HepG2 (cell line): ENCODE results near the gene FITM1. TPM values are rescaled to one million over a fixed set of nuclear protein-coding genes. Genes with fewer than 3 reads are reported as not detected.

Experiments used
- DMTF1 ChIP-seq: sonication (generic); formaldehyde crosslinking; IDR thresholded peaks from 2 replicates; pipeline ENCODE4 v1.4.0; 2020; ENCODE audit warnings: mild to moderate bottlenecking, missing genetic modification reagents
- HNRNPK ChIP-seq: fragments of 200-400 bp; formaldehyde crosslinking; IDR thresholded peaks from 2 replicates; pipeline ENCODE4 v1.6.1; 2018; ENCODE audit warnings: low read length, low read depth, moderate library complexity, mild to moderate bottlenecking; ENCODE audit not compliant: poor library complexity, severe bottlenecking
- MEIS1 ChIP-seq: sonication (generic); formaldehyde crosslinking; IDR thresholded peaks from 2 replicates; pipeline ENCODE4 v1.9.0; 2021; ENCODE audit warnings: mild to moderate bottlenecking, missing genetic modification reagents, moderate library complexity, borderline replicate concordance
- NFKBIZ ChIP-seq: IDR thresholded peaks from 2 replicates; pipeline ENCODE4 v1.6.1; 2018; ENCODE audit warnings: missing genetic modification reagents, missing compliant biosample characterization
- NR2C2 ChIP-seq: sonication (generic); formaldehyde crosslinking; IDR thresholded peaks from 2 replicates; pipeline ENCODE4 v1.4.0; 2020; ENCODE audit warnings: missing genetic modification reagents, mild to moderate bottlenecking, moderate library complexity, borderline replicate concordance
- RAD51 ChIP-seq: fragments of 450-650 bp; IDR thresholded peaks from 2 replicates; pipeline ENCODE4 v1.6.1; 2016; ENCODE audit warnings: borderline replicate concordance
- TBP ChIP-seq: sonication (generic); formaldehyde crosslinking; IDR thresholded peaks from 2 replicates; pipeline ENCODE4 v1.5.0; 2020; ENCODE audit warnings: missing genetic modification reagents
- TP53 ChIP-seq: sonication (generic); formaldehyde crosslinking; conservative IDR thresholded peaks from 2 replicates; pipeline ENCODE4 v1.4.0; 2020; ENCODE audit warnings: missing genetic modification reagents
- U2AF1 ChIP-seq: fragments of 200-400 bp; formaldehyde crosslinking; optimal IDR thresholded peaks from 2 replicates; pipeline ENCODE3; 2017; ENCODE audit warnings: mild to moderate bottlenecking, low read depth, low read length
- ZMYM4 ChIP-seq: sonication (generic); formaldehyde crosslinking; IDR thresholded peaks from 2 replicates; pipeline ENCODE4 v1.8.1; 2023; ENCODE audit warnings: mild to moderate bottlenecking, missing genetic modification reagents
- ZNF296 ChIP-seq: sonication (generic); formaldehyde crosslinking; conservative IDR thresholded peaks from 2 replicates; pipeline ENCODE4 v1.5.0; 2020; ENCODE audit warnings: mild to moderate bottlenecking, missing genetic modification reagents
- polyA plus RNA-seq, 8 experiments: library from polyadenylated mRNA; depleted of rRNA in 3 of 8; stranded (reverse) in 7 of 8; unstranded in 1 of 8; fragments of >200 nt; fragmentation: Illumina TruSeq in 4 of 8; extraction: Trizol in 4 of 8; gene quantifications; 2 replicates each; pipeline versions ENCODE4 v1.2.1 to v1.2.3, GENCODE V29; 2011 to 2016; ENCODE audit warnings: low read depth in 4 of 8, missing spikeins in 1 of 8, mixed read lengths in 1 of 8; ENCODE audit not compliant: insufficient read depth in 1 of 8
- total RNA-seq, 5 experiments: library from RNA; depleted of rRNA; stranded (reverse); fragments of >200 nt; fragmentation: Illumina TruSeq; extraction: Trizol; gene quantifications; 2 replicates each; pipeline ENCODE4 v1.2.3, GENCODE V29; 2016; ENCODE audit warnings: low read depth in 1 of 5
- TF ChIP-seq, protein P1 (sequence below): sonication (generic); formaldehyde crosslinking; conservative IDR thresholded peaks from 2 replicates; pipeline ENCODE4 v1.4.0; 2020; ENCODE audit warnings: mild to moderate bottlenecking, missing genetic modification reagents, moderate library complexity
- TF ChIP-seq, protein P2 (sequence below): sonication (generic); formaldehyde crosslinking; IDR thresholded peaks from 2 replicates; pipeline ENCODE4 v1.9.0; 2021; ENCODE audit warnings: mild to moderate bottlenecking, missing genetic modification reagents
- TF ChIP-seq, protein P3 (sequence below): sonication (generic); formaldehyde crosslinking; IDR thresholded peaks from 2 replicates; pipeline ENCODE4 v1.4.0; 2020; ENCODE audit warnings: missing genetic modification reagents

FITM1 gene
- total and polyA plus RNA-seq, 2 of the 13 experiments (the other 11 are each of a cell fraction or from before 2014, with no cell fraction given) = 2.7 to 5.8 TPM

DNA sequence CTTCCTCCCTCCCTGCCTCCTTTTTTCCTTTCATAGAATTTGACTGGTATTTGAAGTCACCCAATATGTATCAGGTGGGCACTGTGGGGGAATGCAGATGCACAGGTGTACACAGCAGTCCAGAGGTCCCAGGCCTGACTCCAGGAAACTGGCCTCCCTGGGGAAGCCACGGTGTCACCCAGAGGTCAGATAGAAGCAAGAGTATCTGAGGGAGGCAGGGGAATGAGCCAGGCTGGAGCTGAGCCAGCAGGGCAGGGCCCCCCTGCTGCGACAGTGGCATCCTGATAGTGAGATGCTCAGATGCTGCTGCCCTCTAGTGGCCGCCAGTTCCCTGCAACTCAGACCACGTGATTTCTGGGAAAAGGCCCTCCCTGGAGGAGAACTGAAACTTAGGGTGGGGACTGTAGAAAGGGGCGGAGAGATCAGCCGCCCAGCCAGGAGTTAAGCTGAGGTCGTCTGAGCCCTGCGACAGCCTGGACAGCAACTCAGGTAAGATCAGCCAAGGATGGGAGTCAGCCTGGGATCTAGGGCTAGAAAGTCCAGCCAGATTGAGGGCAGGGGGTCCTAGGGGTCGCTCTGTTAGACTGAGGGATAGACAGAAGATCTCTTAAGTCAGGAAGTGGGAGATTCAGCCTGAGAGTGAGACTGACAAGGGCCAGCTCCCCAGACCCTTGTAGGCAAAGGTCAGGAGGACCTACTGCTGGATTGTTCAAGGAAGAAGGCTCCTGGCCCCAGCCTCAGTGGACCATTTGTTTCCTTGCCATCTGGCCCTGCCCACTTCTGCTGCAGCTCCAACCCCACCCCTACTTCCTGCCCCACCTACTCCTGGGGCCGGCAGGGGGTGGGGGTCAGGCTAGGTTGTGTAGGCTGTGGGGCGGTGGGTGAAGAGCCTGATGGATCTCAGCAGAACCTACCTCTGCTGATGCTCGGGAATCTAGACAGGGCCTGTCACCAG is 30.7 kb downstream of the FITM1 start, which contains the start of gene IRF9 (continued):
- TF ChIP-seq, protein P1, sequence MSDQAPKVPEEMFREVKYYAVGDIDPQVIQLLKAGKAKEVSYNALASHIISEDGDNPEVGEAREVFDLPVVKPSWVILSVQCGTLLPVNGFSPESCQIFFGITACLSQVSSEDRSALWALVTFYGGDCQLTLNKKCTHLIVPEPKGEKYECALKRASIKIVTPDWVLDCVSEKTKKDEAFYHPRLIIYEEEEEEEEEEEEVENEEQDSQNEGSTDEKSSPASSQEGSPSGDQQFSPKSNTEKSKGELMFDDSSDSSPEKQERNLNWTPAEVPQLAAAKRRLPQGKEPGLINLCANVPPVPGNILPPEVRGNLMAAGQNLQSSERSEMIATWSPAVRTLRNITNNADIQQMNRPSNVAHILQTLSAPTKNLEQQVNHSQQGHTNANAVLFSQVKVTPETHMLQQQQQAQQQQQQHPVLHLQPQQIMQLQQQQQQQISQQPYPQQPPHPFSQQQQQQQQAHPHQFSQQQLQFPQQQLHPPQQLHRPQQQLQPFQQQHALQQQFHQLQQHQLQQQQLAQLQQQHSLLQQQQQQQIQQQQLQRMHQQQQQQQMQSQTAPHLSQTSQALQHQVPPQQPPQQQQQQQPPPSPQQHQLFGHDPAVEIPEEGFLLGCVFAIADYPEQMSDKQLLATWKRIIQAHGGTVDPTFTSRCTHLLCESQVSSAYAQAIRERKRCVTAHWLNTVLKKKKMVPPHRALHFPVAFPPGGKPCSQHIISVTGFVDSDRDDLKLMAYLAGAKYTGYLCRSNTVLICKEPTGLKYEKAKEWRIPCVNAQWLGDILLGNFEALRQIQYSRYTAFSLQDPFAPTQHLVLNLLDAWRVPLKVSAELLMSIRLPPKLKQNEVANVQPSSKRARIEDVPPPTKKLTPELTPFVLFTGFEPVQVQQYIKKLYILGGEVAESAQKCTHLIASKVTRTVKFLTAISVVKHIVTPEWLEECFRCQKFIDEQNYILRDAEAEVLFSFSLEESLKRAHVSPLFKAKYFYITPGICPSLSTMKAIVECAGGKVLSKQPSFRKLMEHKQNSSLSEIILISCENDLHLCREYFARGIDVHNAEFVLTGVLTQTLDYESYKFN (CRISPR knock-in tag) = peak; percentile 91
- TF ChIP-seq NR2C2 = peak; percentile 87
- TF ChIP-seq, protein P2, sequence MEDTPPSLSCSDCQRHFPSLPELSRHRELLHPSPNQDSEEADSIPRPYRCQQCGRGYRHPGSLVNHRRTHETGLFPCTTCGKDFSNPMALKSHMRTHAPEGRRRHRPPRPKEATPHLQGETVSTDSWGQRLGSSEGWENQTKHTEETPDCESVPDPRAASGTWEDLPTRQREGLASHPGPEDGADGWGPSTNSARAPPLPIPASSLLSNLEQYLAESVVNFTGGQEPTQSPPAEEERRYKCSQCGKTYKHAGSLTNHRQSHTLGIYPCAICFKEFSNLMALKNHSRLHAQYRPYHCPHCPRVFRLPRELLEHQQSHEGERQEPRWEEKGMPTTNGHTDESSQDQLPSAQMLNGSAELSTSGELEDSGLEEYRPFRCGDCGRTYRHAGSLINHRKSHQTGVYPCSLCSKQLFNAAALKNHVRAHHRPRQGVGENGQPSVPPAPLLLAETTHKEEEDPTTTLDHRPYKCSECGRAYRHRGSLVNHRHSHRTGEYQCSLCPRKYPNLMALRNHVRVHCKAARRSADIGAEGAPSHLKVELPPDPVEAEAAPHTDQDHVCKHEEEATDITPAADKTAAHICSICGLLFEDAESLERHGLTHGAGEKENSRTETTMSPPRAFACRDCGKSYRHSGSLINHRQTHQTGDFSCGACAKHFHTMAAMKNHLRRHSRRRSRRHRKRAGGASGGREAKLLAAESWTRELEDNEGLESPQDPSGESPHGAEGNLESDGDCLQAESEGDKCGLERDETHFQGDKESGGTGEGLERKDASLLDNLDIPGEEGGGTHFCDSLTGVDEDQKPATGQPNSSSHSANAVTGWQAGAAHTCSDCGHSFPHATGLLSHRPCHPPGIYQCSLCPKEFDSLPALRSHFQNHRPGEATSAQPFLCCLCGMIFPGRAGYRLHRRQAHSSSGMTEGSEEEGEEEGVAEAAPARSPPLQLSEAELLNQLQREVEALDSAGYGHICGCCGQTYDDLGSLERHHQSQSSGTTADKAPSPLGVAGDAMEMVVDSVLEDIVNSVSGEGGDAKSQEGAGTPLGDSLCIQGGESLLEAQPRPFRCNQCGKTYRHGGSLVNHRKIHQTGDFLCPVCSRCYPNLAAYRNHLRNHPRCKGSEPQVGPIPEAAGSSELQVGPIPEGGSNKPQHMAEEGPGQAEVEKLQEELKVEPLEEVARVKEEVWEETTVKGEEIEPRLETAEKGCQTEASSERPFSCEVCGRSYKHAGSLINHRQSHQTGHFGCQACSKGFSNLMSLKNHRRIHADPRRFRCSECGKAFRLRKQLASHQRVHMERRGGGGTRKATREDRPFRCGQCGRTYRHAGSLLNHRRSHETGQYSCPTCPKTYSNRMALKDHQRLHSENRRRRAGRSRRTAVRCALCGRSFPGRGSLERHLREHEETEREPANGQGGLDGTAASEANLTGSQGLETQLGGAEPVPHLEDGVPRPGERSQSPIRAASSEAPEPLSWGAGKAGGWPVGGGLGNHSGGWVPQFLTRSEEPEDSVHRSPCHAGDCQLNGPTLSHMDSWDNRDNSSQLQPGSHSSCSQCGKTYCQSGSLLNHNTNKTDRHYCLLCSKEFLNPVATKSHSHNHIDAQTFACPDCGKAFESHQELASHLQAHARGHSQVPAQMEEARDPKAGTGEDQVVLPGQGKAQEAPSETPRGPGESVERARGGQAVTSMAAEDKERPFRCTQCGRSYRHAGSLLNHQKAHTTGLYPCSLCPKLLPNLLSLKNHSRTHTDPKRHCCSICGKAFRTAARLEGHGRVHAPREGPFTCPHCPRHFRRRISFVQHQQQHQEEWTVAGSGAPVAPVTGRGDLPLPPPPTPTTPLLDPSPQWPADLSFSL (CRISPR knock-in tag) = no peak
- no peak for TF ChIP-seq HNRNPK
- TF ChIP-seq RAD51 = peak; percentile 97
- peak; percentile 18; the same call in 1 of the 2 replicates for TF ChIP-seq TBP (CRISPR knock-in tag)
- TF ChIP-seq DMTF1 = no peak
- TF ChIP-seq, protein P3, sequence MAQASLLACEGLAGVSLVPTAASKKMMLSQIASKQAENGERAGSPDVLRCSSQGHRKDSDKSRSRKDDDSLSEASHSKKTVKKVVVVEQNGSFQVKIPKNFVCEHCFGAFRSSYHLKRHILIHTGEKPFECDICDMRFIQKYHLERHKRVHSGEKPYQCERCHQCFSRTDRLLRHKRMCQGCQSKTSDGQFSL = peak; percentile 81; the same call in 1 of the 2 replicates
- TF ChIP-seq NFKBIZ (CRISPR knock-in tag) = peak; percentile 98
- no peak for TF ChIP-seq MEIS1 (CRISPR knock-in tag)
- TF ChIP-seq U2AF1 = peak; percentile 100
- TF ChIP-seq ZNF296 (CRISPR knock-in tag) = no peak
- TF ChIP-seq ZMYM4 = peak; percentile 98
- peak; percentile 92 for TF ChIP-seq TP53 (CRISPR knock-in tag)
